GM19328 (cell line): ENCODE measurements around the gene SP8.
"Not testable (repeated sequence)": the region's sequence is repeated elsewhere in the genome, so short reads cannot be mapped to it uniquely, and the experiment has no call there.

Source experiments
- ATAC-seq: cut with Tn5 transposase; IDR thresholded peaks from one replicate; pipeline ENCODE4 v1.9.1; 2021; ENCODE audit warnings: mild to moderate bottlenecking, moderate library complexity; ENCODE audit not compliant: unreplicated experiment

SP8 gene

DNA sequence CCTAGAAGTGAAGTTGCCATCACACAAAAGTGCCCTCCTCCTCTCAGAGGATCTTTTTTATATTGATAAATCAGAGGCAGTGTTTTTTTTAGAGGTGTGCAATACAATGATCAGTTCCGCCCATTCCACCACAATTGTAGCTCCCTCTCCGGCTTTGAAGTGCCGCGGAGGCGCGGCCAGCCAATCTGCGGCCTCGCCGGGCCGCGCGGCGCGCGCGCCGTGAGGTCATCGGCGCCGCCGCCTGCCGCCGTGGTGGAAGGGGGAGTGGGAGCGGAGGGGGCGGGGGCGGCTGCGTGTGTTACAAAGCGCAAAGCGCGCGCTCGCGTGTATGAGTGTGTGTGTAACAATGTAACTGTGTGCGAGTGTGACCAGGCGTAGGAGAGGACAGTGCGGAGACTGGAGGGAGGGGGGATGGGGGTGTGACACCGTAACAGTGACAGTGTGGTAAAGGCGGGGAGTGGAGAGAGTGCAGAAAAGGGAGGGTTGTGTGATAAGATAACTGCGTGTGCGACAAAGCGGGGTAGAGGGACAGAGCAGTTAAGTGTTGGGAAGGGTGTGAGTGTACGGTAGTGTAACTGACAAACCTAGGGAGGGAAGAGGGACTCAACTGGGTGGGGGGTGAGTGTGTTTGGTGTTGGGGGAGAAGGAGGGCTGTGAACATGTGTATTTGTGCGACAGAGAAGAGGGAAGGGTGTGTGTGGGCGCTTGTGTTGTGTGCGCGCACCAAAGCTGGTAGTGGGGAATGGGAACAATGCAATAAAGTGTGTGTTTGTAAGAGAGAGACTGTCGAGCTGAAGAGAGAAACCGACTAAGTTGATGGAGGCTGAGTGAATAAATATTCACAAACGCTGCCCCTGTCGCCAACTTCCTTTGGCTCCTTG lies at the start of gene SP8:
Gene SP8 (minus strand): TSS at position 108 of the 881 bp plus-strand sequence. CDS start 88 bp downstream, at position 20.
- ATAC-seq: no peak

- not testable (repeated sequence) for ATAC-seq
Observed at GRCh38 chr7:20836424-20836823, 49.7 kb upstream of the SP8 start.

DNA sequence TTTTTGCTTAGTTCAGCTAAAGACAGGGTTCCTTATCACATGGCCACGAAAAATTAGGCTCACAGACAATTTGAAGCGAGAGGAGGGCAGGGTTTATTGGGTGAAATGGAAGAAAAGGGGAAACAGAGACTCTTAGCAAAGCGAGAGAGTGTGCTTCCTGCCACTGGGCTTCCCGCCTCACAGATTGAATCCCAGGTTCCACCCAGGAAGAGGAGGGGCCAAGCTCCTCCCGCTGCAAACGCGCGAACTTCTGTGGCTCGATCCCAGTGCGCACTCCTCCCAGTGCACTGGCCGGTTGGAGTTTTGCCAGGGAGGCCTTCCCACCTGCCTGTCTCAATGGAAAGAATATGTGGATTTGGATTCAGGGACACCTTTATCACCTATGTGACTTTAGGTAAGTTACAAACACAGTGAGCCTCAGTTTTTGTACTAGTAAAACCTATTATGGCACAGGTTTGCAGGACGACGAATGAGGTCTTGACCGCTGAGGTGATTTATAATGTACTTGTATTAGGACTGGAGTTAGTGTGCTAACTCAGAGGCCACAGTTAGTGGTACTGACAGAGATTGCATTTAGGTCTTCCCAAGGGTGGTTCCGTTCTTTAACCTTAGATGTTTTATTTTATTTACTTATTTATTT lies 48.5 kb upstream of the SP8 start:
- ATAC-seq: no peak

GRCh38 chr7:20834656-20835055 lies 48.0 kb upstream of the SP8 start:
- no peak for ATAC-seq

DNA sequence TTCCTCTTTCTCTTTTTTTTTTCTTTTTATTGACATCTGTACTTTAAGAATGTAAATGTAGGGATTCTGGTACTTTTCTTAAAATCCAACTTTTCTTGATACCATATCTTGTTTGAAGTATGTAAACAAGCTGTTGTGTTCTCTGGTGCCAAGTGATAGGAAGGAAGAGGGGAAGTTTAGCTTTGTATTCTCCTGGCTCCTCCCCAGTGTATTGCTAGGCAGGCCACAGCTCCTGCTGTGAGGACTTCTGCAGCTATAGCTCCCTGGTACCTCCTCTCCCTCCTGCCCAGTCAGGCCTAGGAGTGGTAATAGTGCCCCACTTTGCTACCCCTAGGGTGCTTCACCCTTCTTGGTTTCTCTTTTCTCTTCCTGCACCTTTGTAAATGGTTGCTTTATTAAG lies 45.3 kb upstream of the SP8 start:
- no peak for ATAC-seq

DNA sequence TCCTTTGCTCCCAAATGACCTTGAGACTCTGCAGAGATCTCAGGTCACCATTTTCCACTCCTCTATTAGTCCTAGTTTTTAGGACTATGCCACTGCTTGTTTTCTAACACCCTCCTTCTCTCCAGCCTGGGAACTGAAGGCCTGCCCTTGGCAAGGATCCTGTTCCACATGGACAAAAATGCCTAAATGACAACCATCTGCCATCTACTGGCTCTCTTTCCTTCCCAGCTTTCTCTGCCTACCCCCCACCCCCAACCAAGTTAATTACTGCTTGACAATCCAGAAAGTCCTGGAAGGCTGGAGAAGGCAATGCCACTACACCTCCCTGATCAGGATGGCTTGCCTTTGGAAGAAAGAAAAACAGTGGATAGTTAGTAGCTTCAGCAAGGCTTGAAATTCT lies 44.8 kb upstream of the SP8 start:
- no peak for ATAC-seq

DNA sequence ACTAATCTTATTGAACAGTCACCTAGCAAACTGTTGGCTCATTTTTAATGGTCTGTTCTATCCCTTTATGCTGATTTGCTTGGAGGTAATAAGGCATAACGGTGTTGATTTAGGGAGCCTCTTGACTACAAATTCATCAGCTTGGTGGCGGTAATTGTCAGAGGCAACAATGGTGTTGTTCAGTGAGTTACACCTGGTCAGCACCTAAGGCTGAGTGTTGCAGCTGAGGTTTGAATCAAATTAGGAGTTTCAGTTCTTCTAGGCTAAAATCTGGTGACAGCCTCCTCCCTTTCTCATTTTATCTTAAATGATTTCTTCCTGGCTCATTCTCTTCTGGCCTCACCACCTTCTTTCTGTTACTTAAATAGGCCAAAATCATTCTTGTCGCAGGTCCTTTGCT lies 42.3 kb upstream of the SP8 start:
- ATAC-seq: no peak

GRCh38 chr7:20827172-20827571 lies 40.5 kb upstream of the SP8 start:
- ATAC-seq: no peak

GRCh38 chr7:20826243-20826642 lies 39.6 kb upstream of the SP8 start:
- no peak for ATAC-seq

GRCh38 chr7:20825555-20825954 lies 38.9 kb upstream of the SP8 start:
- ATAC-seq: no peak

DNA sequence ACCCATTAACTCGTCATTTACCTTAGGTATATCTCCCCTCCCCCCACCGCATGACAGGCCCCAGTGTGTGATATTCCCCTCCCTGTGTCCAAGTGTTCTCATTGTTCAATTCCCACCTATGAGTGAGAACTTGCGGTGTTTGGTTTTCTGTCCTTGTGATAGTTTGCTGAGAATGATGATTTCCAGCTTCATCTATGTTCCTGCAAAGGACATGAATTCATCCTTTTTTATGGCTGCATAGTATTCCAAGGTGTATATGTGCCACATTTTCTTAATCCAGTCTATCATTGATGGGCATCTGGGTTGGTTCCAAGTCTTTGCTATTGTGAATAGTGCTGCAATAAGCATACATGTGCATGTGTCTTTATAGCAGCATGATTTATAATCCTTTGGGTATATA lies 34.7 kb upstream of the SP8 start:
- not testable (repeated sequence) for ATAC-seq

DNA sequence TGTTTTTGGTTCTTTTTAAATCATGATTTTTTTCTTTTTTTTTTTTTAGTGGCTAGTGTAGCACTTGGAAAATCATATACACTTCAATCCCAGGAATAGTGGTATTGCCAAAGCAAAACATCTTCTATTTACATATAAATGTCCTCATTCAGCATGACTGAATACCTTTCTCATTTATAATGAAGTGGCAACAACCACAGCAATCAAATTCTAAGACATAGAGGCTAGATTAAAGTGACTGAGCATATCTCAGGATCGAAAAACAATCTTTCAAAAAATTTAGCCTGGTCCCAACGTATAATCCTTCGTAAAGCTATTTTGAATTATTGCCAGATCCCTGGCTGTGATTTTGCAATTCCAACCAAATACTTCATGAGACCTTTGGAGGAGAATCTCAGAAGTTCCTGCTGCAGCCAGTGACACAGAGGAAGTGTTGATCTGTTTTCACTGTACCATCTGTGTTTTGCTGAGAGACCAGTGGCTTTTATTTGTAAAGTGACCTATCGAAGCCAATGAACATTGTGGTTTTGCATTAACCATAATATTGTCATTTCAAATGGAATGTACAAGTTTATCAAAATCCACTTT lies 29.8 kb upstream of the SP8 start:
- ATAC-seq: no peak

- ATAC-seq: no peak
Observed at GRCh38 chr7:20804345-20804744, 17.7 kb upstream of the SP8 start.

- no peak for ATAC-seq
Observed at GRCh38 chr7:20799566-20800366, 13.1 kb upstream of the SP8 start.

GRCh38 chr7:20798694-20799121 lies 12.0 kb upstream of the SP8 start:
- no peak for ATAC-seq

DNA sequence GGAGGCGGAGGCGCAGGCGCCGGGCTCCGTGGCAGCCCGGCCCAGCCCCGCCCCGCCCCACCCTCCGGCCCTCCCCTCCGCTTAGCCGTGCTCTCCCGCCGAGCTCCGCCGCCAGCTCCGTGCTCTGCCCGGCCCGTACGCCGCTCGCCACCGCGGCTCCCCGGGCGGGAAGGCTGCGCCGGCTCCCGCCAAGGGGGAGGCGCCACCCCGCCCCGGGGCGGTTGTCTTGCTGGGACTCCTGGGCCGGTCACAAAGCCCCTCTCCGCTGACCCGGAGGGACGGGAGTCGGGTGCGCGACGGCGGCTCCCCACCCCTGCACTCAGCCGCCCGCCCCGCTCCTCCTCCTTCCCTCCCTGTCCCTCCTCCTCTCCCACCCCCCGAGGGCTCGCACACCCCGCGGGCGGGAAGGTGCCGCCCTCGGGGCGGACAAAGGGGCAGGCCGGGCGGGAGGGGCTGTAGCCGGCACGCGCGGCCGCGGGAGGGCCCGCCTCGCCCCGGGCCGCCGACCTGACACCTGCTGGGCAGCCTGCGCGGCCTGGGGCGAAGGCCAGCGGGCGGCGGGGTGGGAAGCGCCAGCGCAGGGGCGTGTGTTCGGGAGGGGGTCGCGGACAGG lies 11.5 kb upstream of the SP8 start:
- ATAC-seq: peak; percentile 86

DNA sequence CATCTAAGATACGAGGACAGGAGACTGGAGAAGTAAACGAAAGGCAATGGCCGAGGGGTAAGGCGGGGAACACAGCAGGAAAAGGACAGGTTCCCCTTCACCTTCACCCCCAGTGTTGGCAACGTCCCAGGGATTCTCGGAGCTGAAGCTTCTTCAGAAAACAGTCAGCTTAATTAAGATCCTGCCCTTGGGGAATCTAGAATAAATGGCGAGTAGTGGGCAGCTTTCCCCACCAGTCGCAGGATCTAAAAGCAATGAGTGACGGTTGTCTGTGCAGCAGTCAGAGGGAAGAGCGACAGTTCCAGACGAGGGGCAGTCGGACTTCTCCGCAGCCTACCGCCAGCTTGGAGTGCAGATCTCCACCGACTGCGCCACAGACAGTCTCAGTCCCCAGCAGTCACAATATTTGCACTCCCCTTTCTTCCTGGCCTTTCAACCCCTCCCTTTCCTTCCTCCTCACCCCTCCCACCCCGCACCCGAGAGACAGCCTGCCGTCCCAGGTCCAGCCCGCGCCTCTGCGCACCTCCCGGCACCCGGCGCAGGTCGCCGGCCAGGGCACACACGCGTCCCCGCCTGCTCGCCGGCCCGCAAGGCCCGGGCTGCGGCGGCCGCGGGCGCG lies 10.9 kb upstream of the SP8 start:
- peak; percentile 69 for ATAC-seq

- ATAC-seq: no peak
Observed at GRCh38 chr7:20797042-20797461, 10.4 kb upstream of the SP8 start.

DNA sequence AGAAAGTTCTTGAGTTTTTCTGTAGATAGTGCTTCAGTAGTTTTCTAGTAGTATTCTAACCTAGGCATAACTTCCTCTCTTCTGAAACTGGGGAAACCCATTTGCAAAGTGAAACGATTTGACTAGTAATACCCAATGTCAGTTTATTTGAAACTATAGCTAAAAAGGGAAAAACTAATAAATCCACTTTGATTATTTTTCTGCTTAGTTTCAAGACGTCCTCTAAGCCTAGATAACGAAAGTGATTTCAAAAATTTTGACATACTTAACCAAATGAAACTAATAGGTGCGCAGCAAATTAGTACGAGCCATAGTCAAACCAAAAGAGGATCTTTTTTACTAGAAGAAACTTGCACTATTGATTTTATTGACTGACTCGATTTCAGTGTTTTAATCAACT lies 9.8 kb upstream of the SP8 start:
- ATAC-seq: no peak

- no peak for ATAC-seq
Observed at GRCh38 chr7:20795881-20796280, 9.2 kb upstream of the SP8 start.
